Transverse colon (tissue), 4 donors: Measurements from ENCODE around the gene TXNDC11. TPM values are rescaled to one million over a fixed set of nuclear protein-coding genes. Genes with fewer than 3 reads are reported as not detected.

Source experiments
- DNase-seq: peaks from one replicate; pipeline ENCODE4 v3.0.0-alpha.2; 2019
- H3K27ac ChIP-seq, 4 donors: fragments of 200-600 bp; sonication (generic); 2 replicates each; pipeline ENCODE4 v1.5.1; 2016 to 2018; ENCODE audit warnings: inconsistent platforms in 4 of 4
- H3K27me3 ChIP-seq: fragments of 200-600 bp; sonication (generic); 2 replicates; pipeline ENCODE4 v1.5.1; 2017; ENCODE audit warnings: inconsistent platforms
- H3K36me3 ChIP-seq, 4 donors: fragments of 200-600 bp; sonication (generic); 2 replicates each; pipeline ENCODE4 v1.5.1; 2017 to 2019; ENCODE audit warnings: inconsistent platforms in 4 of 4
- H3K4me1 ChIP-seq, 4 donors: fragments of 200-600 bp; sonication (generic); 2 replicates each; pipeline ENCODE4 v1.5.1; 2017 to 2020; ENCODE audit warnings: inconsistent platforms in 4 of 4
- H3K4me3 ChIP-seq, 4 donors: fragments of 200-600 bp; sonication (generic); 1 replicate in 1 of 4; 2 replicates in 3 of 4; pipeline versions ENCODE4 v1.5.1 to v1.6.1; 2017 to 2019; ENCODE audit warnings: inconsistent platforms in 4 of 4
- H3K9me3 ChIP-seq, 2 donors: fragments of 200-600 bp; sonication (generic); 2 replicates each; pipeline ENCODE4 v1.5.1; 2017 to 2019; ENCODE audit warnings: inconsistent platforms in 2 of 2
- CTCF ChIP-seq, 5 experiments: fragments of 200-600 bp in 3 of 5; fragments of 450-650 bp in 2 of 5; sonication (generic) in 3 of 5; IDR thresholded peaks; 1 replicate in 2 of 5; 2 replicates in 3 of 5; pipeline ENCODE4 v1.5.1; 2016 to 2017; ENCODE audit warnings: antibody characterized with exemption in 5 of 5, inconsistent platforms in 3 of 5, mild to moderate bottlenecking in 2 of 5, moderate library complexity in 1 of 5
- EP300 ChIP-seq: sonication (generic); formaldehyde crosslinking; IDR thresholded peaks from one replicate; pipeline ENCODE4 v1.6.1; 2017; ENCODE audit warnings: antibody characterized with exemption, low read depth
- POLR2A ChIP-seq: fragments of 450-650 bp; IDR thresholded peaks from one replicate; pipeline ENCODE4 v1.6.1; 2016; ENCODE audit warnings: antibody characterized with exemption, mild to moderate bottlenecking, moderate library complexity
- POLR2AphosphoS5 ChIP-seq, 3 donors: sonication (generic); formaldehyde crosslinking; IDR thresholded peaks; one replicate each; pipeline ENCODE4 v1.6.1; 2016; ENCODE audit warnings: antibody characterized with exemption in 3 of 3
- WGBS, 2 donors: methylation state at CpG; one replicate each; pipeline ENCODE4 v1.1.5; 2018; ENCODE audit warnings: low coverage in 1 of 2; 5-methylcytosine and 5-hydroxymethylcytosine counted together
- in situ Hi-C, 4 donors: fragments of 200-750 bp; cut with MboI; loops; one replicate each; pipeline versions ENCODE4 v1.15.0 to v1.15.1; 2017; ENCODE audit warnings: low sequenced_read_pairs in 3 of 4, low pct_ligation_motif_present in 1 of 4, low pct_unique_long_range_greater_than_20kb in 1 of 4
- intact Hi-C: fragments of 100-400 bp; cut with DNase I; formaldehyde crosslinking; loops from one replicate; pipeline ENCODE4 v1.15.1; 2023; ENCODE audit warnings: low total_unique reads
- total RNA-seq, 4 donors: library from RNA; depleted of rRNA; stranded (reverse); fragments of >200 nt; gene quantifications; one replicate each; pipeline ENCODE4 v1.1.0, GENCODE V29; 2016

TXNDC11 gene
- total RNA-seq, 4 donors from 2014 or later = 66.8 to 105 (median 71.1) TPM

- in situ Hi-C loops (no loop called here), intact Hi-C loops (no loop called here)
- DNase-seq = no peak
- Histone ChIP-seq H3K36me3 (peaks cover 0 to 29% (median 7%) of the 10 kb centered on the region in 4 donors), H3K4me3 (no peak overlapping the region), H3K9me3 (no peaks in the 10 kb centered on the region), H3K27me3 (no peaks in the 10 kb centered on the region), H3K27ac (peak overlapping the region in 2 of 4 donors; percentile 46 to 72), H3K4me1 (peaks cover 15 to 50% (median 24%) of the 10 kb centered on the region in 4 donors)
- 86 to 89% methylated on average over 5 to 12 of the region's 12 CpGs for WGBS, 2 donors
- TF ChIP-seq EP300 (no peak), POLR2A (no peak), POLR2AphosphoS5 (IDR thresholded peaks at IDR 0.05) (no peak), CTCF (IDR thresholded peaks at IDR 0.05) (no peak)
Measured at GRCh38 chr16:11679941-11680911, 62.4 kb downstream of the TXNDC11 start.

GRCh38 chr16:11679250-11679649 lies 63.4 kb downstream of the TXNDC11 start:
- Histone ChIP-seq H3K4me1 (peaks cover 15 to 57% (median 28%) of the 10 kb centered on the region in 4 donors), H3K27me3 (no peaks in the 10 kb centered on the region), H3K27ac (peak overlapping the region in 1 of 4 donors; percentile 46), H3K9me3 (no peaks in the 10 kb centered on the region), H3K36me3 (peaks cover 0 to 21% (median 3%) of the 10 kb centered on the region in 4 donors), H3K4me3 (no peak overlapping the region)
- WGBS, 2 donors = 89% methylated on average over 11 of the region's 13 CpGs; no CpG with 5 or more reads in 1 of the 2 donors
- DNase-seq = no peak
- in situ Hi-C loops (no loop called here), intact Hi-C loops (no loop called here)
- TF ChIP-seq EP300 = no peak
- TF ChIP-seq CTCF (IDR thresholded peaks at IDR 0.05) = no peak
- TF ChIP-seq POLR2AphosphoS5 (IDR thresholded peaks at IDR 0.05) = no peak
- no peak for TF ChIP-seq POLR2A

GRCh38 chr16:11677959-11678881 lies 64.4 kb downstream of the TXNDC11 start:
- no peaks in the 10 kb centered on the region for H3K27me3 ChIP-seq
- no peak for DNase-seq
- WGBS, 2 donors = 67 to 86% methylated on average over 5 to 18 of the region's 18 CpGs
- TF ChIP-seq EP300 (no peak), POLR2AphosphoS5 (IDR thresholded peaks at IDR 0.05) (no peak), POLR2A (no peak), CTCF (IDR thresholded peaks at IDR 0.05) (no peak)
- peaks cover 17 to 62% (median 31%) of the 10 kb centered on the region in 4 donors for H3K4me1 ChIP-seq
- intact Hi-C loops = no loop called here
- no peaks in the 10 kb centered on the region for H3K9me3 ChIP-seq
- H3K4me3 ChIP-seq = no peak overlapping the region
- peaks cover 0 to 10% (median 0%) of the 10 kb centered on the region in 4 donors for H3K36me3 ChIP-seq
- H3K27ac ChIP-seq = peak overlapping the region; percentile 4 to 34 (median 18)
- in situ Hi-C loops = no loop called here
